ENCODE measurements around the gene ALPP.
"Not testable (repeated sequence)": the region's sequence is repeated elsewhere in the genome, so short reads cannot be mapped to it uniquely, and the experiment has no call there.

Gene ALPP

GRCh38 chr2:232407428-232408150, 29.0 kb downstream of the ALPP start:
- DNase-seq = not testable (repeated sequence)

GRCh38 chr2:232408269-232408668, 29.7 kb downstream of the ALPP start:
- not testable (repeated sequence) for DNase-seq

- DNase-seq = not testable (repeated sequence)
Observed at GRCh38 chr2:232409617-232410016, 31.1 kb downstream of the ALPP start.

DNA sequence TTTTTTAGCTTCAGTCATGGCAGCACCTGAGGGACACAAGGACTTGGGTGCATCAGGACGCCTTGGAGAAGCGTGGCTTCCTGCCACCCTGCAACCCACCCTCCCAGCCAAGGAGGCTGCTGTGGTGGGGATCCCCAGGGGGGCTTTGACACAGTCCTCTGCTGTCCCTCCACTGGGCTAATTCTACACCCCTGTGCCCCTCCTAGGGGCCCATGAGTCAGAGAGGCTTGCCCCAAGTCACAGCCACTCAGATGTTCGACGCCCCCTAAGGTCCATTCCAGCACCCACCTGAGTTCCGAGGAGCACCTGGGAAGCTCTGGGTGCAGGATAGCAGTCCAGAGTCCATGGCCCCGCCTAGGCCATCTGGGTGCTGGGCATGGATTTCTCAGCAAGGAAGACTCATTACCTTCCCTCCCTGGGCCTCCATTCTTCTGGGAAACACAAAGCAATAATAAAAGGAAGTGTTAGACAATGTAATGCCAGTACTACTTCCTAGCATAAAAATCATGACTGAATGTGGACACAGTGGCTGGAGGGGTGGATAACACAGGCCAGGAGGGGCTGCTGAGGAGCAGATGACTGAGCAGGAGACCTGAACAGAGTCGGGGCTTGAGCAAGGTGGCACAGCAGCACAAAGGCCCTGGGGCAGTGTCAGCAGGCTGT, 31.8 kb downstream of the ALPP start:
- DNase-seq = no peak

DNA sequence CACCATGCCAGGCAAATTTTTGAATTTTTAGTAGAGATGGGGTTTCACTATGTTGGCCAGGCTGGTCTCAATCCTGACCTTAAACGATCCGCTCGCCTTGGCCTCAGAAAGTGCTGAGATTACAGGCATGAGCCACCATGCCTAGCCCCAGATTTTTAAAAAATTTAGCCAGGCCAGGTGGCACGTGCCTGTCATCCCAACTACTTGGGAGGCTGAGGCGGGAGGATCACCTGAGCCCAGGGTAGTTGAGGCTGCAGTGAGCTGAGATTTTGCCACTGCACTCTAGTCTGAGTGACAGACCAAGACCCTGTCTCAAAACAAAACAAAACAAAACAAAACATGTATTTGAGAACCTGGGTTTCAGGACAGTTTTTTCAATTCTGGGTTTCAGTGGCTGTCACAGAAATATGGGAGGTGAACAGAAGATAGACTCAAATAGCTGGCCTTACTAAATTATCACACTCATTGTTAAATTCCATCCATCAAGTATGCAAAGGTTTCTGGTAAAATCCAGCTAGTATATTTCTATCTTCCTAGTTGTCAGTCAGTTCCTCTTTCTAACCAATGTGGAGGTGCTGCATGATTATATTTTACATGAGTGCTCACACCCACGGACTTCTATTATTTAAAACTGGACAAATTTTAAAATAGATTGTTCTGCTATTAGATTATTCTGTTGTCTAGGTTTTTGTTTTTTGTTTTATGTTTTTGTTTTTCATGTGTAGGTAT, 33.5 kb downstream of the ALPP start:
- DNase-seq = no peak

DNA sequence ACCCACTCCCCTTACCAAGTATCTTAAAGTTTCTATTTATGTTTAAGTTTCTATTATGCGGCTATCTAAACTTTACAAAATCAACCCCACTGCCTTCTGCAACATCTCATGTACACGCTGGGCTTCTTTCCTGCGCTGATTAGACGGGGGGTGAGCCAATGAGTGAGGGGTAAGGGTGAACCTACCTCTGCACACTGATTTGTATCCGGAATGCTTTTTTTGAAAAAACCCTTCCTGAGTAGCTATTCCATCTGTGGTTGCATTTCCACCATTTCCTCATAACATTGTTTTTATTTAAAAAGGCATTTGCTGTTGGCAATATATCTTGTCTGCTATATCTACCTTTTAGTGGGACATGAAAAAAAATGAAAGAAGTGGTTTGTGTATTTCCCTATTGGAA, 34.4 kb downstream of the ALPP start:
- no peak for DNase-seq

DNA sequence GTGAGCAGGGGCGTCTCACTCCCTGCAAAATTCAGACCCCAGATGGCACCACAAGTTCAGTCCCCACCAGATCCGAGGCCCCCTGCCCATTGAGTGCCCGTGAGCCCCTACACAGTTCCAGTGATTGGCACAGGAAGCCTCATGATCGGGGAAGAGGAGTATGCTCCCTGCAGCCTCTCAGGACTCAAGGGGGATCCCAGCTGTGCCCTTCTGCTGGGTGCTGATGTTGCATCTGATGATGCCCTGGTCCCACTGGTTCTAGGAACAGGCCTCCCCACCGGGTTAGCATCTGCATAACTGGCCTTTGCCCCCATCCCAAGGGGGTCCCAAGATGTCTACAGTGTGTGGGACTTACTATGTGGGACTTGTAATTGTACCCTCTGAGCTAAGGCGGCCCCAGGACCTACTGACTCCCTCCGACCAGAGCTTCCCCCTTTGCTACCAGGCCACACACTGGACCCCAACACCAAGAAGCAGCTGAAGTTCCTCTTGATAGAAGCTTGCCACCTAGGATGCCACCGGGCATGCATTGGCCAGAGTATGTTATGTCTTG, 36.7 kb downstream of the ALPP start:
- no peak for DNase-seq

GRCh38 chr2:232415736-232416520, 37.4 kb downstream of the ALPP start:
- no peak for DNase-seq

DNA sequence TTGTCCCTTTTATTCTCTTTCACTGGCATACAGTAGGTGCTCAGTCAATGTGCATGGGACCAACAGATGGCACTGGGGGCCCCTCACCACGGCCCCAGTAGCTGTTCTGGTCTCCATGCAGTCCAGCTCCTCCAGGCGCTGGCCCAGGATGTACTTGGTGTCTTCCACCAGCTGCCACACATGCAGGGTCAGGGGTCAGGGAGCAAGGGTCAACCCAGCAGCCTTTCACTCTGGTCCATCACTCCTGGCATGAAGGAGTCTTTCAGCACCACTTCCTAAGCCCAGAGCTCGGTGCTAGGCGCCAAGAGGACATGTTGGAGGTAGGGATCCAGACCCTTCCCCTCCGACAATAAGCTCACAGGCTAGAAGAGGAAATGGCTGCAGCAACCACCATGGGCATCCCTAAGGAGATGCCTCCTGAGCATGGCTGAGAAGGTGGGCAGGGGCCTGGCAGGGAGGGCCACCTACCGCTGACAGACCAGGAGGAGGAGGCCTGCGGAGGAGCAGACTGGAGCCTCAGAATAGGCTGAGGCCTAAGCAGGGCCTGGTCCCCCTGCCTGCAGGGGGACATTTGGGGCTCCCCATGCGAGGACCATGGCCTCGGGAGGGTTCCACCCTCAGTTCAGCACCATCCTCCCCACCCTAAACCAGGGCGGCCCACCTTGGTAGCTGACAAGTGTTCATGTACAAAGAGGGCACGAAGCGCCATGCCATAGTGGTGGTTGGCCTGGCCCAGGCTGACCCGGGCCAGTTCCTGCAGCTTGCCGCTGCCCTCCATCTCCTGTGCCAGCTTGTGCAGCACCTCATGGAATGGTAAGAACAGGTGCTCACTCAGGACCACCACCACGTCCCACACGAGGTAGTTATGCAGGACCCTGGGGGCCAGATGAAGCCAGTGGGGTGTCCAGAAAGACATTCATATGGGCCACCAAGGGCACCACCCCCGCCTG, 38.2 kb downstream of the ALPP start:
- DNase-seq = no peak

DNA sequence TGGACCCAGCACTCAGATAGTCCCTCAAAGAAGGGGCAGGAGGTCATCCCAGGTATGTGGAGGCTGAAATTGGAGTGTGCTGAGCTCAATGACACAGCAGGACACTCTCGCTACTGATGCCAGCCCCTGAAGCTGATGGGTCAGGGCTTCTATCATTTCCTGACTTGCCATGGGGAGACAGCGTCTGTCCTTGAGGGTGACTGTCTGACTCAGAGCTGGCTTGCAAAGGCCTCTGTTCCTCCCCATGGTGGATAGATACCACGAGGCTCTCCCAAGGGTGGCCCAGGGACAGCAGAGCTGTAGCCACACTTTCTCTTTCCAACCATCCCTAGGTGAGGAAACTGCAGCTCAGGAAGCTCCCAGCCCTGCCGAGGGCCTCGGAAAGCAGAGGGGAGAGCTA, 38.9 kb downstream of the ALPP start:
- DNase-seq = no peak

GRCh38 chr2:232418056-232418455, 39.5 kb downstream of the ALPP start:
- DNase-seq = no peak

GRCh38 chr2:232418466-232419244, 40.1 kb downstream of the ALPP start:
- peak; percentile 45 for DNase-seq

GRCh38 chr2:232419245-232420072, 40.9 kb downstream of the ALPP start:
- DNase-seq = no peak

GRCh38 chr2:232420073-232420454, 41.5 kb downstream of the ALPP start:
- no peak for DNase-seq

GRCh38 chr2:232420463-232421188, 42.1 kb downstream of the ALPP start:
- DNase-seq = no peak

- no peak for DNase-seq
Observed at GRCh38 chr2:232421189-232421785, 42.7 kb downstream of the ALPP start.

GRCh38 chr2:232422051-232422450, 43.5 kb downstream of the ALPP start:
- no peak for DNase-seq

GRCh38 chr2:232422996-232423395, 44.4 kb downstream of the ALPP start:
- not testable (repeated sequence) for DNase-seq

GRCh38 chr2:232423407-232423806, 44.9 kb downstream of the ALPP start:
- DNase-seq = not testable (repeated sequence)

All from inflammatory macrophage treated with lipopolysaccharide for 4 hours (primary cell).